Prostate gland (tissue), 2 donors: ENCODE data around the gene AARS1. TPM values are rescaled to one million over a fixed set of nuclear protein-coding genes. Genes with fewer than 3 reads are reported as not detected.
"Not testable (repeated sequence)": the region's sequence is repeated elsewhere in the genome, so short reads cannot be mapped to it uniquely, and the experiment has no call there.

ENCODE experiments used
- DNase-seq: peaks from one replicate; pipeline ENCODE4 v3.0.0-alpha.2; 2019; ENCODE audit warnings: low spot score
- H3K27ac ChIP-seq, 2 donors: fragments of 200-600 bp; sonication (generic); 2 replicates each; pipeline ENCODE4 v1.5.1; 2017 to 2019
- H3K27me3 ChIP-seq: fragments of 200-600 bp; sonication (generic); replicated peaks from 2 replicates; pipeline ENCODE4 v1.5.1; 2019; ENCODE audit not compliant: insufficient read depth
- H3K36me3 ChIP-seq, 2 donors: fragments of 200-600 bp; sonication (generic); 1 replicate in 1 of 2; 2 replicates in 1 of 2; pipeline versions ENCODE4 v1.5.1 to v1.8.1; 2017 to 2019
- H3K4me1 ChIP-seq: fragments of 200-600 bp; sonication (generic); replicated peaks from 2 replicates; pipeline ENCODE4 v1.5.1; 2019
- H3K4me3 ChIP-seq, 2 donors: fragments of 200-600 bp; sonication (generic); 2 replicates each; pipeline ENCODE4 v1.5.1; 2017 to 2019
- H3K9me3 ChIP-seq: fragments of 200-600 bp; sonication (generic); 2 replicates; pipeline ENCODE4 v1.5.1; 2017
- CTCF ChIP-seq, 4 experiments: fragments of 200-600 bp in 2 of 4; fragments of 450-650 bp in 2 of 4; sonication (generic) in 2 of 4; IDR thresholded peaks; 1 replicate in 3 of 4; 2 replicates in 1 of 4; pipeline ENCODE4 v1.5.1; 2016 to 2019; ENCODE audit warnings: antibody characterized with exemption in 4 of 4, mild to moderate bottlenecking in 2 of 4, moderate library complexity in 2 of 4
- POLR2A ChIP-seq: fragments of 450-650 bp; IDR thresholded peaks from one replicate; pipeline ENCODE4 v1.6.1; 2016; ENCODE audit warnings: antibody characterized with exemption, mild to moderate bottlenecking
- POLR2AphosphoS5 ChIP-seq: sonication (generic); formaldehyde crosslinking; IDR thresholded peaks from one replicate; pipeline ENCODE4 v1.6.1; 2017; ENCODE audit warnings: antibody characterized with exemption
- WGBS: methylation state at CpG from one replicate; pipeline ENCODE4 v1.1.5; 2018; 5-methylcytosine and 5-hydroxymethylcytosine counted together
- intact Hi-C: fragments of 100-400 bp; cut with DNase I; formaldehyde crosslinking; loops from one replicate; pipeline ENCODE4 v1.14.2; 2022
- total RNA-seq, 2 donors: library from RNA; depleted of rRNA; stranded (reverse); fragments of >200 nt; gene quantifications; one replicate each; pipeline ENCODE4 v1.1.0, GENCODE V29; 2016

The AARS1 gene
- total RNA-seq, 2 donors from 2014 or later, result 79.1 to 93.1 TPM

- WGBS, result 96% methylated on average over 12 of the region's 12 CpGs
- no peaks in the 10 kb centered on the region for H3K4me1 ChIP-seq
- TF ChIP-seq POLR2A (no peak), POLR2AphosphoS5 (no peak), CTCF (IDR thresholded peaks at IDR 0.05) (no peak)
- no peak for DNase-seq
- no peaks in the 10 kb centered on the region for H3K9me3 ChIP-seq
- no peaks in the 10 kb centered on the region for H3K27me3 ChIP-seq
- peaks cover 28 to 38% of the 10 kb centered on the region in 2 donors for H3K36me3 ChIP-seq
- H3K27ac ChIP-seq, result no peak overlapping the region
- intact Hi-C loops, result no loop called here
- H3K4me3 ChIP-seq, result no peak overlapping the region
Observed at GRCh38 chr16:70269471-70269870, 19.8 kb downstream of the AARS1 start.

- intact Hi-C loops, H3K9me3 ChIP-seq, H3K27ac ChIP-seq, H3K27me3 ChIP-seq, DNase-seq, H3K4me3 ChIP-seq, H3K4me1 ChIP-seq: not testable (repeated sequence)
- 92% methylated on average over 10 of the region's 10 CpGs for WGBS
- peaks cover 27 to 38% of the 10 kb centered on the region in 2 donors for H3K36me3 ChIP-seq
Observed at GRCh38 chr16:70267922-70268321, 21.4 kb downstream of the AARS1 start.

- TF ChIP-seq CTCF (IDR thresholded peaks at IDR 0.05) (peak in 3 of 4 experiments; percentile 31 to 56 (median 37)), POLR2AphosphoS5 (no peak), POLR2A (no peak)
Observed at GRCh38 chr16:70267516-70267915, 21.8 kb downstream of the AARS1 start.

GRCh38 chr16:70259903-70260302, 29.4 kb downstream of the AARS1 start:
- intact Hi-C loops, H3K9me3 ChIP-seq, DNase-seq, H3K4me1 ChIP-seq, H3K27ac ChIP-seq, H3K27me3 ChIP-seq, H3K4me3 ChIP-seq: not testable (repeated sequence)
- H3K36me3 ChIP-seq, result peaks cover 24 to 33% of the 10 kb centered on the region in 2 donors
- WGBS, result 79% methylated on average over 6 of the region's 6 CpGs

More at GRCh38 chr16:70267516-70267915, 21.8 kb downstream of the AARS1 start:
- 49% methylated on average over 6 of the region's 6 CpGs for WGBS
- H3K9me3 ChIP-seq, result no peaks in the 10 kb centered on the region
- no peaks in the 10 kb centered on the region for H3K4me1 ChIP-seq
- peaks cover 27 to 39% of the 10 kb centered on the region in 2 donors for H3K36me3 ChIP-seq
- intact Hi-C loops, result no loop called here
- H3K27ac ChIP-seq, result no peak overlapping the region
- DNase-seq, result no peak
- no peaks in the 10 kb centered on the region for H3K27me3 ChIP-seq
- H3K4me3 ChIP-seq, result no peak overlapping the region

GRCh38 chr16:70258946-70259345, 30.4 kb downstream of the AARS1 start:
- Histone ChIP-seq H3K36me3 (peaks cover 18 to 31% of the 10 kb centered on the region in 2 donors), H3K4me1 (no peaks in the 10 kb centered on the region), H3K4me3 (no peak overlapping the region), H3K27me3 (no peaks in the 10 kb centered on the region), H3K27ac (no peak overlapping the region), H3K9me3 (no peaks in the 10 kb centered on the region)
- intact Hi-C loops, result no loop called here
- no peak for DNase-seq
- WGBS, result 96% methylated on average over 10 of the region's 10 CpGs
- no peak for TF ChIP-seq POLR2A
- no peak for TF ChIP-seq CTCF (IDR thresholded peaks at IDR 0.05)
- TF ChIP-seq POLR2AphosphoS5, result no peak

GRCh38 chr16:70258065-70258464, 31.2 kb downstream of the AARS1 start:
- H3K9me3 ChIP-seq, result no peaks in the 10 kb centered on the region
- 93% methylated on average over 14 of the region's 14 CpGs for WGBS
- no peaks in the 10 kb centered on the region for H3K4me1 ChIP-seq
- peaks cover 18 to 37% of the 10 kb centered on the region in 2 donors for H3K36me3 ChIP-seq
- TF ChIP-seq POLR2A (no peak), CTCF (IDR thresholded peaks at IDR 0.05) (no peak), POLR2AphosphoS5 (no peak)
- H3K27ac ChIP-seq, result no peak overlapping the region
- DNase-seq, result no peak
- H3K27me3 ChIP-seq, result no peaks in the 10 kb centered on the region
- H3K4me3 ChIP-seq, result no peak overlapping the region
- intact Hi-C loops, result no loop called here
